RKO (cell line): ENCODE measurements around the gene GLRA3.
"Not testable (repeated sequence)": the region's sequence is repeated elsewhere in the genome, so short reads cannot be mapped to it uniquely, and the experiment has no call there.

Source experiments
- DNase-seq: peaks from one replicate; pipeline ENCODE4 v3.0.0-alpha.2; 2016; ENCODE audit warnings: low spot score

GLRA3 gene

DNA sequence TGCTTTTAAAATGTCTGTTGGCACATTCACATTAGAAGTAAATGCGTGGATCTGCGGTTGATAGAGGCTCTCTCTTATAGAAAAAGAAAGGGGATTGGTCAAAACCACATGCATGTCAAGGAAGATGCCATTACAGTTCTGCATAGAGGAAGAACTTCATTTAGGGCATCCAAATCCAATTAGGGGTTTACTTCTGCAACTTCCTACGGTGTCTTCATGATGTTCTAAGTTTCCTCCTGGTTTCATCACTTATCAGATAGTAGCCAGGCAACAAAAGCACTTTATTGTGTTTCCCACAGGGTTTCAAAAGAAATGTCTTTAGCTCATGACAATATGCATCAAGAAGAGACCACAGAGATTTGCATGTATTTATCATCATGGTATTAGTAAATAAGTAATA is 170.8 kb downstream of the GLRA3 start:
- DNase-seq = no peak

DNA sequence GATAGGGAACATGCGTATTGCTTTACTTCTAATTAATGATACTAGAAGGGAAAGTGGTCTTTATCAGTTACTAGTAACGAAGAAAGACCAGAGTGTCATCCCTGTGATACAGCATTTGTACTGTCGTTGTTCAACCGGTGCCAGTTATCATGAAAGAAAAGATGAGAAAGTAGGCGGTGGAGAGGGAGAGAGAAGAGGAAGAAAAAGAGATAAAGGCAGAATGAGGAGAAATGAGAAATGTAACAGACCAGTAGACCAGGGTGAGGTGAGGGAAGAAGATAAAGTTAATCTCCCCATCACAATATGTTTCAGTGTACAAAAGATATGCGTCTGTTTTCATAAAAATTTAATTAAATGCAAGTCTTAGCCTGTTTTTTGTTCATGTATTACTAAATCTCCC is 171.6 kb downstream of the GLRA3 start:
- no peak for DNase-seq

- DNase-seq = no peak
Measured at GRCh38 chr4:174654634-174655033, 174.4 kb downstream of the GLRA3 start.

DNA sequence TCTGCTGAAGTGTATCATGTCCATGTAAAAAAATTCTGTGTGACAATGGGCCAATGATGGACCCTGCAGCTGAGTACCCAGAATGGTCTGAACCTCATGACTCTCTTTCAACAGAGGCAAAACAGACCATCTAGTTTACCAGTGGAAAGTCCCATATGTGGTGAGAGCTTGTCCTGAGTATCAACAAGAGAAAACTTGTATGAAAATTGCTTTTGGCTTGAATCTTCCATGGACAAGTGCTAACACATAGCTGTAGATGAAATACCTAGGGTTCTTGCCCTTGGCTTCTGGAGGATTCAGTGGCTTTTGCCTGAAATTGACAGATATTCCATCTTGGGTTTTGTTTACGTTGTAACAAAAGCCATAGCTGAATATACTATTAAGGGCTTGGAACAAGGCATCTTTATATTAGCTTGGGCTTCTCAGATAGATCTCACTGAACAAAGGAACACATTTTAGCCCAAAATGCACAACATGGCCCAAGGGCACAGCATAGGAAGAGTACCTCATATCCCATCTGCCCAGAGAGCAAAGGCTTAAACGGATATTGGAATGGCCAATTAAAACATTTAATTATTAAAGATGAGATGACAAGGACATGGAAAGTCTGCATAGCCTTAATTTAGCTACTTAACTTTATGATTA is 178.2 kb downstream of the GLRA3 start:
- DNase-seq = no peak

- DNase-seq = no peak
Measured at GRCh38 chr4:174648812-174649211, 180.2 kb downstream of the GLRA3 start.

DNA sequence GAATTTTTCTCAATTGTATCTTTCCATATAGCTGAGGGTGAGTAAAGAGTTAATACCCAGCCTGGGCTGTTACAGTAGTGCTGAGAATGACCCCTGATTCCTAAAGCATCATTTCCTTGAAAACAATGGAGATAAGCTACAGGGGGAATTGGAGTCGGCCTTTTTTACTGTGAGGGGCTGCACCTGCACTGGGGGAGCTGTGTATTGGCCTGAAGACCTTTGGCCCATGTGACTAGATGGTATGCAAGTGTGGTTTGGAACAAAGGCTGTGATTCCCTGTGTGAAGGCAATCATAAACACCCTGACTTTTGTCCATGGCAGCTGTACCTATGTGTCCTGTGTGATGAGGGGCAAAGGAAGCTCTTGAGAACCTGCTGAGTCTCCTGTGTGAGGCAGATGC is 182.7 kb downstream of the GLRA3 start:
- no peak for DNase-seq

- DNase-seq = no peak
Measured at GRCh38 chr4:174640146-174640545, 188.9 kb downstream of the GLRA3 start.

DNA sequence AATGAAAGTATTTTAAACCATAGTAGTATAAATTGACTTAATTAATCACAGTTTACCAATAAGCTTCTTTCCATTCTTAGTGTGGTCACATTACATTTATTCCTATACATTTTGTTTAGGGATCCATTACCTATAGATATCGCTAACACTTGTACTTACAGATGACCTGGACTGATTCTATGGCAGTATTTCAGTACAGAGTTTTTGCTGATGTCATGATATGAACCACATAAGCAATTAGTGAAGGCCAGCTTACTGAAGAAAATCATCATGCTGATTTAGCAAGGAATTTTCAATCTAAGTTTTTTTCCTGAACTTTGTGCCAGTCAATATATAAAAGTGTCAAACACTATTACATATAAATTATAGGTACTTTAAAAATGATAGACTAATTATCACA is 193.3 kb downstream of the GLRA3 start:
- DNase-seq = no peak

GRCh38 chr4:174633399-174633798 is 195.6 kb downstream of the GLRA3 start:
- DNase-seq = no peak

GRCh38 chr4:174631901-174632758 is 196.9 kb downstream of the GLRA3 start:
- DNase-seq = peak; percentile 66

DNA sequence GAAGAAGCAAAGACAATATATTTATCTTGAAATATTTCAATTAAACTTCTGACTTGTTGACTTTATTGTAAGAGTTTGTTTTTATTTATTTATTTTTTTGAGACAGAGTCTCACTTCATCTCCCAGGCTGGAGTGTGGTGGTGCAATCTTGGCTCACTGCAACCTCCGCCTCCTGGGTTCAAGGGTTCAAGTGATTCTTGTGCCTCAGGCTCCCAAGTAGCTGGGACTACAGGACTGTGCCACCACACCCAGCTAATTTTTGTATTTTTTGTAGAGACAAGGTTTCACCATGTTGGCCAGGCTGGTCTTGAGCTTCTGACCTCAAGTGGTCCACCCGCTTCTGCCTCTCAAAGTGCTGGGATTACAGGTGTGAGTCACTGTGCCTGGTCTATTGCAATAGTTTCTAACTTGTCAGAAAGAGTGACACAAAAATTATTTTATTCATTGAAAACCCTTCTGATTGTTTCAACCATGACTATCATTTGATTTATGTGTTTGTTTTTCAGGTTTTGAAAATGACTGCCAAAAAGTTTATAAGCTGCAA is 199.1 kb downstream of the GLRA3 start:
- not testable (repeated sequence) for DNase-seq

DNA sequence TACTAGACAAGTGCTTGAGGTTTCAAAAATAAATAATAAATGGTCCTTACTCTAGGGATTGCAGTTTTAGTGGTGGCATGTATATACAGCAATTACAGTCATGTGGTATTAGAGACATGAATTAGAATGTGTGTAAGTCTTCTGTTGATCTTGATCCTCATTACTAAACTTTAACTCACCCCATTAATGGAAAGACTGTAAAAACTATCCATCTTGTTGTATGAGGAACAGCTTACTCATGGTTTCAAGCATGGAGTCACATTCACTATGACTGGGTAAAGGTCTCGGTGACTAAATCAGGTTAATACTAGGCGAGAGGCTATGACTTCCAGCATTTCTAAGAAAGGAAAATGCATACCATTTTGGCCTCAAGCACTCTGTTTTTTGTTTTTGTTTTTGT is 199.8 kb downstream of the GLRA3 start:
- DNase-seq = peak; percentile 75

DNA sequence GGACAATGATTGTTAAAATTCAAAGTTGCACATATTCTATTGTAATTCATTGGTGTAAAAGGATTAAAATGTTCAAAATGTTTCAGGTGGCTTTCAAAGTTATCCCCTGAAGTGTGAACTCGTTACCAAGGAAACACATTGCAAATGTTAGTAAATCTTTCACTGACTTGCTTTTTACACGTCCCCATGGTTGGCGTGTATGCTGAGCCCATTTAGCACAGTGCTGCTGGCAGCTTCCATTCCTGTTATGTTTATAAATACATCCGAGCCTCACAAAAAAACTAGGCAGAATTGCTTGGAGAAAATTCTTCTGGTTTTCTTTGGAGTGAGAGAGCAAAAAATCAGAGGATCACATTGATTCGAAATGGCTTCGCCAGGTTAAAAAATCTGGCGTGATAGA is 200.9 kb downstream of the GLRA3 start:
- DNase-seq = no peak

- peak; percentile 2 for DNase-seq
Measured at GRCh38 chr4:174627473-174627872, 201.6 kb downstream of the GLRA3 start.

DNA sequence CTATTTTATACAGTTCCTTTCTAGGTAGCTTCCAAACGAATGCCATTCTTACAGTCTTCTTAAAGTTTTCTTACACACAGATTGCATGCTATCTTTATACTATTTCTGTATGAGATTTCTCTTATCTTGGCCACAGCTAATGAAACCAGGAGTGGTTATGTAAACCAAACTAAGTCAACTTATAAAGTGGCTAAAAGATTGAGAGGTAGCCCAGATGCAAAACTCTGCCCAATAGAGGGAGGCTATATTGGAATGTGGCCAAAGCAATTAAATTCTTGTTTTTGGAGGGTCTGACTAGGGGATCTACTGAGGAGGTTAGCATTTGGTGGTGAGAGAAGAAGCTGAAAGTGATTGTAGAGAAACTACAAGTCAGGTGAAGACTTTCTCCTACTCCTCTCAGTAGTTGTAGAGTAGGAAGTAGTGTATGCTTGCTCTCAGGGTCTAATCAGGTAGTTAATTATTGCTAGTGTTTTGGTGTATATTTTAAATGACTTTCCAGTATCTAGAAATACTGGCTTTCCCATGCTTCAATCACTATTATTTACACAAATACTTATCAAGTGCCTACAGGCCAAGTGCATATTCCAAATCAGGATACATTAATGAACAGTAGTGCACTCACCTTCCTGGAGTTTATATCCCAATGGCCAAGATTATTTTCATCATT is 202.6 kb downstream of the GLRA3 start:
- DNase-seq = no peak

DNA sequence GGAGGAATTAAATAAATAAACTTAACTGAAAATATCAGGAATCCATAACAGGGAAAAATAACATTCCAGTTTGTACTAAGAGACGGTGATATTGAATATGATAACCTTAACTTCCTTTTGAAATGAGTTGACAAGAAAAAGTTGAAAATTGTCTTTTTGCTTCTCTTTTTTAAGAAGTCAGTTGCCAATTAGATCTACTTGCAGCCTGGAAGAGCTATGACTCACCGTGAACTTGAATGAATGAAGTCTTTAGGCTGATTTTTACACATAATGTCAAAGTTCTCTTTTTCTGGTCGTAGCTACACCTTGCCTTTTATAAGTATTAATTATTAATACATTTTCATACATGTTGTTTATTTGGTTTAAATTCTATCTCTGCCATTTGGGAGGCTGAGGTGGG is 212.4 kb downstream of the GLRA3 start:
- no peak for DNase-seq

- no peak for DNase-seq
Measured at GRCh38 chr4:174613979-174614378, 215.1 kb downstream of the GLRA3 start.

DNA sequence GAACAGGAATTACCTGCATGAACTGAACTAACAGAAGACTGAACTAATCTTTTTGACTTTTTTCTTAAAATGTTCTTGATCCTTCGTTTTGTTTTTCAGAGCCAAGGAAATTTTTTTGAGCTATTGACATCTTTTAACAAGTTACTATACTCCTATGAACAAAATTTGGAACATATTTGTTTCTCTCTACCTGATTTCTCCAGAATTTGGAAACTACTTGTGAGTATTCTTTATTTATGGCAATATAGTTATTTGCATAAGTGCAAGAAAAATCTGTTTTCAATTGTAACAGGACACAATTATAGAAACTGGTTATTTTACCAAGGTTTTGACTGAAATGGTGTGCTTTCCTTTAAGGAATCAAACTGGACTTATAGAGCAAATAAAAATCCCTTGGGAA is 217.3 kb downstream of the GLRA3 start:
- no peak for DNase-seq

- no peak for DNase-seq
Measured at GRCh38 chr4:174607792-174608191, 221.3 kb downstream of the GLRA3 start.

DNA sequence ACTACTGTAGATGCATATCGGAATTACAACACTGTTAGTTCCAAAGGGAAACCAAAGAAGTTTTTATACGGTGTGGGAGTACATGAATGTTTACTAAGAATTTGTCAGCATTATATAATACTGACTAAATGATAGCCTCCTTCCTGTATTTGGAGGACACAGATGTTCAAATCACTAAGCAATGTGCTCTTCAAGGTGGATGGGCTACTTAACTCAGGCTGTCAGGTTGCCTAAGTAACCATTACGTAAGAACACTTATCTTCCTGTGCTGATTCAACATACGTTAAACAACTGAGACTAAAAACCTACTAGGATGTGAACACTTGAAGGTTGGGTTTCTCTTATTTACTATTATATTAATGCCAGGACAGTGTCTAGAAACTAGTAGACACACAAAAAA is 224.8 kb downstream of the GLRA3 start:
- peak; percentile 40 for DNase-seq

DNA sequence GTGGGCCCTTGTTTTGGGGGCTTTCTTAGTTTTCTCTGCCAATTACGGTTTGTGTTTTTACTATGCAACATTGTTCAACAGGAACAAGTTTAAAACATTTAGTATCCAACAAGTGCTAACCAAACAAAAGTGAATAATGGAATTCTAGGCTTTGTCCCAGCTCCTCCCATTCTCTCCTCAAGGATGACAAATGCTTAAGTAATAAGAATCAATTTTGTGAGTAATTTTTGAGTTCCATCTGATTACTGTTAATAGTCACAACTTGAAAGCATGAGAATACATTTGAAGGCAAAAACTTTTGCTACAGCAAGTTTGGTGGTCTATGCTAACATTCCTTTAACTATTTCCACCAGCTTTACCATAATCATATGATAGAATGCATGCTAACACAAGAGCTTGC is 228.7 kb downstream of the GLRA3 start:
- no peak for DNase-seq

- DNase-seq = no peak
Measured at GRCh38 chr4:174598800-174599199, 230.2 kb downstream of the GLRA3 start.

DNA sequence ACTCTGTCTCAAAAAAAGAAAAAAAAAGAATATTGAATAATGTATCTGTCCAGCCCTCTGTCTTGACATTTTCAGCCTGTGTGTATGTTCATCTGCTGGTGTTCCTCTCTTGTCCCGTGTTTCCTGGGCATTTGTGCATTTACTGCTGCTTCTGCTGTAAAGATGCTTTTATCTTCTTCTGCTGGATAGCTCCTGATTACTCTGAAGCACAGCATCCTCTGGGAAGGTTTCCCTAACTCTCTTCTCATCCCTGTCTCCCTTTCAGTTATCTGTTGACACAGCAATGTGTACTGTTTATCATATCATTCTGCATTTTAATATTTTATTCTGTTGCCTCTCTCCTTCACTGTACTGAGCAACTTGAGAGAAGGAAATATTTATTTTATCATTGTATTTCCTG is 232.5 kb downstream of the GLRA3 start:
- no peak for DNase-seq
